ENCODE data around the gene FNIP2.
"Not testable (repeated sequence)": the region's sequence is repeated elsewhere in the genome, so short reads cannot be mapped to it uniquely, and the experiment has no call there.

The FNIP2 gene

DNA sequence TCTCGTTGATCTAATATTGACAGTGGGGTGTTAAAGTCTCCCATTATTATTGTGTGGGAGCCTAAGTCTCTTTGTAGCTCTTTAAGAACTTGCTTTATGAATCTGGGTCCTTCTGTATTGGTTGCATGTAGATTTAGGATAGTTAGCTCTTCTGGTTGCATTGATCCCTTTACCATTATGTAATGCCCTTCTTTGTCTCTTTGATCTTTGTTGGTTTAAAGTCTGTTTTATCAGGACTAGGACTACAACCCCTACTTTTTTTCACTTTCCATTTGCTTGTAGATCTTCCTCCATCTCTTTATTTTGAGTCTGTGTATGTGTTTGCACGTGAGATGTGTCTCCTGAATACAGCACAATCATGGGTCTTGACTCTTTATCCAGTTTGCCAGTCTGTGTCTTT lies 131.6 kb downstream of the FNIP2 start:
- not testable (repeated sequence) for H2BK12ac ChIP-seq (ENCODE audit: low read length); DNase-seq; H4K8ac ChIP-seq (ENCODE audit: low read depth, low read length); H3K4me2 ChIP-seq (ENCODE audit: low read length); H3K4me1 ChIP-seq (ENCODE audit: control insufficient read depth in 1 of 2, insufficient read depth in 2 of 2, low read length in 2 of 2); H3K79me1 ChIP-seq (ENCODE audit: low read length); H3K4ac ChIP-seq (ENCODE audit: low read depth, low read length); H4K12ac ChIP-seq (ENCODE audit: low read depth, low read length); H2BK5ac ChIP-seq (ENCODE audit: low read depth, low read length, poor library complexity); H3K18ac ChIP-seq (ENCODE audit: low read length); H4K91ac ChIP-seq (ENCODE audit: low read depth, low read length); H3K4me3 ChIP-seq (ENCODE audit: low read depth, low read length); H3K14ac ChIP-seq (ENCODE audit: low read length); H2AFZ ChIP-seq (ENCODE audit: insufficient read depth, low read length, poor library complexity); H3K36me3 ChIP-seq (ENCODE audit: control insufficient read depth in 1 of 2, insufficient read depth in 2 of 2, low read length in 2 of 2); H2BK120ac ChIP-seq (ENCODE audit: insufficient read depth, low read length, poor library complexity); H3K27me3 ChIP-seq (ENCODE audit: insufficient read depth, low read length); H3K23ac ChIP-seq (ENCODE audit: low read length); H2AK5ac ChIP-seq (ENCODE audit: low read length); H3K9ac ChIP-seq (ENCODE audit: low read length); H3K27ac ChIP-seq (ENCODE audit: low read depth, low read length); H3K9me3 ChIP-seq (ENCODE audit: insufficient read depth, low read depth, low read length); H3K79me2 ChIP-seq (ENCODE audit: control insufficient read depth, insufficient read depth, low read length, poor library complexity)
- WGBS (ENCODE audit: extremely low coverage, insufficient coverage, insufficient read length) = no CpG with 5 or more reads among the region's 2 CpGs

DNA sequence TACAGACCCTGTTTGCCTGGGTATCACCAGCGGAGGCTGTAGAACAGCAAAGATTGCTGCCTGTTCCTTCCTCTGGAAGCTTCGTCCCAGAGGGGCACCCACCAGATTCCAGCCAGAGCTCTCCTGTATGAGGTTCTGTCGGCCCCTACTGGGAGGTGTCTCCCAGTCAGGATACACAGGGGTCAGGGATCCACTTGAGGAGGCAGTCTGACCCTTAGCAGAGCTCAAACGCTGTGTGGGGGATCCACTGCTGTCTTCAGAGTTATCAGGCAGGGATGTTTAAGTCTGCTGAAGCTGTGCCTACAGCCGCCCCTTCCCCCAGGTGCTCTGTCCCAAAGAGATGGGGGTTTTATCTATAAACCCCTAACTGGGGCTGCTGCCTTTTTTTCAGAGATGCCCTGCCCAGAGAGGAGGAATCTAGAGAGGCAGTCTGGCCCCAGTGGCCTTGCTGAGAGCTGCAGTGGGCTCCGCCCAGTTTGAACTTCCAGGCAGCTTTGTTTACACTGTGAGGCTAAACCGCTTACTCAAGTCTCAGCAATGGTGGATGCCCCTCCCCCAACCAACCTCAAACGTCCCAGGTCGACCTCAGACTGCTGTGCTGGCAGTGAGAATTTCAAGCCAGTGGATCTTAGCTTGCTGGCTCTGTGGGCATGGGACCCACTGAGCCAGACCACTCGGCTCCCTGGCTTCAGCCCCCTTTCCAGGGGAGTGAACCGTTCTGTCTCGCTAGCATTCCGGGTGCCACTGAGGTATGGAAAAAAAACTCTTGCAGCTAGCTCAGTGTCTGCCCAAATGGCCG lies 133.7 kb downstream of the FNIP2 start:
- Histone ChIP-seq H2AFZ (ENCODE audit: insufficient read depth, low read length, poor library complexity) (peak overlapping the region; percentile 25), H4K12ac (ENCODE audit: low read depth, low read length) (peak overlapping the region; percentile 60), H2BK120ac (ENCODE audit: insufficient read depth, low read length, poor library complexity) (peak overlapping the region; percentile 11), H4K8ac (ENCODE audit: low read depth, low read length) (peak overlapping the region; percentile 65), H2BK12ac (ENCODE audit: low read length) (peak overlapping the region; percentile 2)
- not testable (repeated sequence) for H2BK5ac ChIP-seq (ENCODE audit: low read depth, low read length, poor library complexity); H3K9ac ChIP-seq (ENCODE audit: low read length); H3K79me2 ChIP-seq (ENCODE audit: control insufficient read depth, insufficient read depth, low read length, poor library complexity); H3K4me1 ChIP-seq (ENCODE audit: control insufficient read depth in 1 of 2, insufficient read depth in 2 of 2, low read length in 2 of 2); H3K36me3 ChIP-seq (ENCODE audit: control insufficient read depth in 1 of 2, insufficient read depth in 2 of 2, low read length in 2 of 2); H3K27me3 ChIP-seq (ENCODE audit: insufficient read depth, low read length); H3K4ac ChIP-seq (ENCODE audit: low read depth, low read length); H3K27ac ChIP-seq (ENCODE audit: low read depth, low read length); H3K4me3 ChIP-seq (ENCODE audit: low read depth, low read length); H3K4me2 ChIP-seq (ENCODE audit: low read length); H3K79me1 ChIP-seq (ENCODE audit: low read length); H3K18ac ChIP-seq (ENCODE audit: low read length); H3K14ac ChIP-seq (ENCODE audit: low read length); H2AK5ac ChIP-seq (ENCODE audit: low read length); H3K23ac ChIP-seq (ENCODE audit: low read length); H3K9me3 ChIP-seq (ENCODE audit: insufficient read depth, low read depth, low read length); H4K91ac ChIP-seq (ENCODE audit: low read depth, low read length)
- peak in 1 of 2 donors; percentile 30 for DNase-seq
- no CpG with 5 or more reads among the region's 14 CpGs for WGBS (ENCODE audit: extremely low coverage, insufficient coverage, insufficient read length)

DNA sequence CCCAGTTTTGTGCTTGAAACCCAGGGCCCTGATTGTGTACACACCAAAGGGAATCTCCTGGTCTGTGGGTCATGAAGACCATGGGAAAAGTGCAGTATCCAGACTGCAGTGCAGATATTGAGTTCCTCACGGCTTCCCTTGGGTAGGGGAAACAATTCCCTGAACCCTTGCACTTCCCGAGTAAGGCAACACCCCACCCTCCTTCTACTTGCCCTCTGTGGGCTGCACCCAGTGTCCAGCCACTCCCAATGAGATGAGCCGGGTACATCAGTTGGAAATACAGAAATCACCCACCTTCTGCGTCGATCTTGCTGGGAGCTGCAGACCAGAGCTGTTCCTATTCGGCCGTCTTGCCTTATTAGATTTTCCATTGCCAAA lies 134.2 kb downstream of the FNIP2 start:
- Histone ChIP-seq H3K4me3 (ENCODE audit: low read depth, low read length) (no peak overlapping the region), H3K27ac (ENCODE audit: low read depth, low read length) (no peak overlapping the region), H3K79me1 (ENCODE audit: low read length) (peaks cover 4% of the 10 kb centered on the region), H2AK5ac (ENCODE audit: low read length) (no peak overlapping the region), H3K79me2 (ENCODE audit: control insufficient read depth, insufficient read depth, low read length, poor library complexity) (peaks cover 2% of the 10 kb centered on the region), H3K14ac (ENCODE audit: low read length) (no peak overlapping the region), H4K8ac (ENCODE audit: low read depth, low read length) (peak overlapping the region; percentile 65), H3K4me1 (ENCODE audit: control insufficient read depth in 1 of 2, insufficient read depth in 2 of 2, low read length in 2 of 2) (peaks cover 8 to 9% of the 10 kb centered on the region in 2 experiments), H3K36me3 (ENCODE audit: control insufficient read depth in 1 of 2, insufficient read depth in 2 of 2, low read length in 2 of 2) (peaks cover 0 to under 1% of the 10 kb centered on the region in 2 experiments), H3K23ac (ENCODE audit: low read length) (no peak overlapping the region), H3K18ac (ENCODE audit: low read length) (no peak overlapping the region), H2BK12ac (ENCODE audit: low read length) (peak overlapping the region; percentile 2), H2BK5ac (ENCODE audit: low read depth, low read length, poor library complexity) (no peak overlapping the region), H3K4ac (ENCODE audit: low read depth, low read length) (no peak overlapping the region), H2AFZ (ENCODE audit: insufficient read depth, low read length, poor library complexity) (no peak overlapping the region), H4K12ac (ENCODE audit: low read depth, low read length) (no peak overlapping the region), H4K91ac (ENCODE audit: low read depth, low read length) (no peak overlapping the region), H2BK120ac (ENCODE audit: insufficient read depth, low read length, poor library complexity) (peak overlapping the region; percentile 5), H3K9ac (ENCODE audit: low read length) (no peak overlapping the region), H3K4me2 (ENCODE audit: low read length) (no peak overlapping the region), H3K27me3 (ENCODE audit: insufficient read depth, low read length) (no peaks in the 10 kb centered on the region), H3K9me3 (ENCODE audit: insufficient read depth, low read depth, low read length) (no peaks in the 10 kb centered on the region)
- WGBS (ENCODE audit: extremely low coverage, insufficient coverage, insufficient read length) = no CpG with 5 or more reads among the region's 7 CpGs
- no peak for DNase-seq

DNA sequence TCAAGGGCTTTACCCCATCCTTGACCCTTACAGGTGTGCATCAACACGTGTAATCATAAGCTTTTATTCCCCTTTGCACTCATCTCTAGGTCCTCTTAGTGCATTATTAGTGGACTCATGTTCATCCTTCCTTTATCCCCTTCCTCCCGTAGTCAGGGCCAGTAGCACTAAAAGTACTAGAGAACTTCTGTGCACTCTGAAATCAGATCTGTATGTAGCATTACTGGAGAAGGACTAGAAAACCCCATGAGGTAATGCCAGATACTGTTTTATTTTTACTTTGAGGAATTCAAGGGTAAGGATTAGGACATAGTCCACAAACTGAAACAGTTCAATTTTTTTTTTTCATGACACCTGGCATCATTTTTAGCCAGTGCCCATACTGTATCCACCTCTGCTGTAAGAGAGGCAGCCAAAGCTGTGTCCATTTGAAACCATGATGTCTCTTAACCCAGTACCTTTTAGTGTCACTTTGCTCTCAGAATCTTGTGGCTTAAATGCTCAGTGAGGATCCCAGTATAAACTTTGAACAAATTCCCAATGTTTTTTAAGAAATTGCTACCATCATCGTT lies 134.7 kb downstream of the FNIP2 start:
- peaks cover 8 to 9% of the 10 kb centered on the region in 2 experiments for H3K4me1 ChIP-seq (ENCODE audit: control insufficient read depth in 1 of 2, insufficient read depth in 2 of 2, low read length in 2 of 2)
- H3K14ac ChIP-seq (ENCODE audit: low read length) = no peak overlapping the region

More for the DNA sequence above, 134.7 kb downstream of the FNIP2 start:
- no peak for DNase-seq
- Histone ChIP-seq H4K91ac (ENCODE audit: low read depth, low read length) (no peak overlapping the region), H4K12ac (ENCODE audit: low read depth, low read length) (no peak overlapping the region), H3K79me2 (ENCODE audit: control insufficient read depth, insufficient read depth, low read length, poor library complexity) (peaks cover 2% of the 10 kb centered on the region), H3K9me3 (ENCODE audit: insufficient read depth, low read depth, low read length) (no peaks in the 10 kb centered on the region), H2BK120ac (ENCODE audit: insufficient read depth, low read length, poor library complexity) (no peak overlapping the region), H3K27ac (ENCODE audit: low read depth, low read length) (no peak overlapping the region), H3K4me3 (ENCODE audit: low read depth, low read length) (no peak overlapping the region), H4K8ac (ENCODE audit: low read depth, low read length) (no peak overlapping the region), H3K79me1 (ENCODE audit: low read length) (peaks cover 4% of the 10 kb centered on the region), H2AK5ac (ENCODE audit: low read length) (no peak overlapping the region), H3K18ac (ENCODE audit: low read length) (no peak overlapping the region), H3K4me2 (ENCODE audit: low read length) (no peak overlapping the region), H3K36me3 (ENCODE audit: control insufficient read depth in 1 of 2, insufficient read depth in 2 of 2, low read length in 2 of 2) (peaks cover 0 to 2% of the 10 kb centered on the region in 2 experiments), H3K27me3 (ENCODE audit: insufficient read depth, low read length) (no peaks in the 10 kb centered on the region), H3K23ac (ENCODE audit: low read length) (no peak overlapping the region), H2BK12ac (ENCODE audit: low read length) (no peak overlapping the region), H3K9ac (ENCODE audit: low read length) (no peak overlapping the region), H3K4ac (ENCODE audit: low read depth, low read length) (no peak overlapping the region), H2AFZ (ENCODE audit: insufficient read depth, low read length, poor library complexity) (no peak overlapping the region), H2BK5ac (ENCODE audit: low read depth, low read length, poor library complexity) (no peak overlapping the region)
- no CpG with 5 or more reads among the region's 3 CpGs for WGBS (ENCODE audit: extremely low coverage, insufficient coverage, insufficient read length)

Data from trophoblast cell (in vitro differentiated cells and primary cell).